GM23338 (cell line): ENCODE data around the gene TESMIN. TPM values are rescaled to one million over a fixed set of nuclear protein-coding genes. Genes with fewer than 3 reads are reported as not detected.

Source experiments
- ATAC-seq: fragments of 200-7000 bp; cut with Tn5 transposase; 3 replicates; pipeline ENCODE4 v1.9.1; 2020
- DNase-seq: peaks from one replicate; pipeline ENCODE4 v3.0.0-alpha.2; 2015; ENCODE audit warnings: low spot score
- H2AFZ ChIP-seq: fragments of 200-600 bp; sonication (generic); 2 replicates; pipeline ENCODE4 v1.8.0; 2016; ENCODE audit warnings: antibody characterized with exemption, mild to moderate bottlenecking, moderate library complexity
- H3F3A ChIP-seq: fragments of 200-600 bp; sonication (generic); replicated peaks from 2 replicates; pipeline ENCODE4 v1.8.0; 2017; ENCODE audit warnings: antibody characterized with exemption, mixed run types, low read depth
- H3K27ac ChIP-seq: fragments of 200-600 bp; sonication (generic); 2 replicates; pipeline ENCODE4 v1.6.1; 2016; ENCODE audit warnings: low read depth
- H3K27me3 ChIP-seq: fragments of 200-600 bp; sonication (generic); 2 replicates; pipeline ENCODE4 v1.8.0; 2016; ENCODE audit warnings: mild to moderate bottlenecking, mixed run types, moderate library complexity; ENCODE audit not compliant: insufficient read depth
- H3K36me3 ChIP-seq: fragments of 200-600 bp; sonication (generic); 2 replicates; pipeline ENCODE4 v1.8.0; 2016; ENCODE audit warnings: mild to moderate bottlenecking; ENCODE audit not compliant: insufficient read depth
- H3K4me1 ChIP-seq: fragments of 200-600 bp; sonication (generic); 2 replicates; pipeline ENCODE4 v1.8.0; 2016; ENCODE audit warnings: mild to moderate bottlenecking, moderate library complexity; ENCODE audit not compliant: insufficient read depth
- H3K4me2 ChIP-seq: fragments of 200-600 bp; sonication (generic); 2 replicates; pipeline ENCODE4 v1.7.1; 2017; ENCODE audit warnings: mixed run types
- H3K4me3 ChIP-seq: fragments of 200-600 bp; sonication (generic); 2 replicates; pipeline ENCODE4 v1.6.1; 2016; ENCODE audit warnings: mixed run types
- H3K79me2 ChIP-seq: fragments of 200-600 bp; sonication (generic); replicated peaks from 2 replicates; pipeline ENCODE4 v1.8.0; 2017; ENCODE audit warnings: mild to moderate bottlenecking; ENCODE audit not compliant: insufficient read depth
- H3K9me2 ChIP-seq: fragments of 200-600 bp; sonication (generic); 2 replicates; pipeline ENCODE4 v1.8.0; 2017; ENCODE audit not compliant: insufficient read depth
- H4K20me1 ChIP-seq: fragments of 200-600 bp; sonication (generic); replicated peaks from 2 replicates; pipeline ENCODE4 v1.8.0; 2017; ENCODE audit warnings: mild to moderate bottlenecking; ENCODE audit not compliant: insufficient read depth
- H3K27ac Mint-ChIP-seq: 2 replicates; pipeline ENCODE4 v1.8.0; 2020; ENCODE audit warnings: inconsistent platforms, mild to moderate bottlenecking, moderate library complexity, mixed read lengths
- H3K27me3 Mint-ChIP-seq: 3 replicates; pipeline ENCODE4 v1.8.0; 2022; ENCODE audit warnings: low read depth, mild to moderate bottlenecking, moderate library complexity, mixed read lengths, inconsistent platforms; ENCODE audit not compliant: insufficient read depth, poor library complexity
- H3K36me3 Mint-ChIP-seq: 3 replicates; pipeline ENCODE4 v1.8.0; 2021; ENCODE audit warnings: low read depth, mild to moderate bottlenecking, inconsistent platforms, moderate library complexity, mixed read lengths
- H3K4me1 Mint-ChIP-seq: 3 replicates; pipeline ENCODE4 v1.8.0; 2020; ENCODE audit warnings: mild to moderate bottlenecking, inconsistent platforms, mixed read lengths
- H3K4me3 Mint-ChIP-seq: 3 replicates; pipeline ENCODE4 v1.8.0; 2021; ENCODE audit warnings: moderate library complexity, mild to moderate bottlenecking, inconsistent platforms, mixed read lengths
- H3K9me3 Mint-ChIP-seq: 3 replicates; pipeline ENCODE4 v1.8.0; 2020; ENCODE audit warnings: moderate library complexity, mild to moderate bottlenecking, inconsistent platforms, mixed read lengths
- CREB1 ChIP-seq: fragments of 250-450 bp; sonication (Bioruptor Pico); IDR thresholded peaks from 2 replicates; pipeline ENCODE4 v1.5.0; 2020; ENCODE audit warnings: low read depth, mild to moderate bottlenecking, moderate library complexity
- EZH2phosphoT487 ChIP-seq: fragments of 200-600 bp; sonication (generic); IDR thresholded peaks from one replicate; pipeline ENCODE4 v1.8.1; 2018; ENCODE audit warnings: antibody characterized with exemption; ENCODE audit not compliant: unreplicated experiment
- JUNB ChIP-seq: IDR thresholded peaks from one replicate; pipeline ENCODE4 v1.6.1; 2016; ENCODE audit warnings: antibody characterized with exemption; ENCODE audit not compliant: unreplicated experiment
- POLR2AphosphoS5 ChIP-seq: IDR thresholded peaks from 2 replicates; pipeline ENCODE4 v1.6.1; 2016; ENCODE audit warnings: antibody characterized with exemption, low read depth
- STAT1 ChIP-seq: IDR thresholded peaks from one replicate; pipeline ENCODE4 v1.6.1; 2016; ENCODE audit warnings: antibody characterized with exemption; ENCODE audit not compliant: unreplicated experiment
- ZNF114 ChIP-seq: fragments of 250-450 bp; sonication (Bioruptor Pico); IDR thresholded peaks from 2 replicates; pipeline ENCODE4 v1.5.0; 2020; ENCODE audit warnings: mild to moderate bottlenecking, moderate library complexity
- ZNF331 ChIP-seq: fragments of 250-450 bp; sonication (Bioruptor Pico); IDR thresholded peaks from 2 replicates; pipeline ENCODE4 v1.5.0; 2020; ENCODE audit warnings: low read depth, mild to moderate bottlenecking, moderate library complexity
- polyA plus RNA-seq: library from polyadenylated mRNA; unstranded; fragments of >200 nt; fragmentation: Nextera tagmentation; extraction: Ambion mirVana; gene quantifications from 2 replicates; pipeline ENCODE4 v1.2.1, GENCODE V29; 2016
- total RNA-seq: library from RNA; depleted of rRNA; stranded (reverse); fragments of >200 nt; shearing (Covaris generic); gene quantifications from 2 replicates; pipeline ENCODE4 v1.2.3, GENCODE V29; 2014
- TF ChIP-seq, protein P1 (sequence below): IDR thresholded peaks from one replicate; pipeline ENCODE4 v1.6.1; 2018; ENCODE audit warnings: antibody characterized with exemption; ENCODE audit not compliant: unreplicated experiment
- TF ChIP-seq, protein P2 (sequence below): IDR thresholded peaks from 2 replicates; pipeline ENCODE4 v1.6.1; 2016; ENCODE audit warnings: antibody characterized with exemption
- TF ChIP-seq, protein P3 (sequence below), 2 experiments: fragments of 200-600 bp in 1 of 2; sonication (generic) in 1 of 2; conservative IDR thresholded peaks; 2 replicates each; pipeline versions ENCODE4 v1.5.1 to v1.6.1; 2016 to 2017; ENCODE audit warnings: antibody characterized with exemption in 2 of 2, low read depth in 2 of 2, mild to moderate bottlenecking in 2 of 2, moderate library complexity in 1 of 2

The TESMIN gene
- total and polyA plus RNA-seq, 2 experiments from 2014 or later = 54.5 to 64.6 TPM

DNA sequence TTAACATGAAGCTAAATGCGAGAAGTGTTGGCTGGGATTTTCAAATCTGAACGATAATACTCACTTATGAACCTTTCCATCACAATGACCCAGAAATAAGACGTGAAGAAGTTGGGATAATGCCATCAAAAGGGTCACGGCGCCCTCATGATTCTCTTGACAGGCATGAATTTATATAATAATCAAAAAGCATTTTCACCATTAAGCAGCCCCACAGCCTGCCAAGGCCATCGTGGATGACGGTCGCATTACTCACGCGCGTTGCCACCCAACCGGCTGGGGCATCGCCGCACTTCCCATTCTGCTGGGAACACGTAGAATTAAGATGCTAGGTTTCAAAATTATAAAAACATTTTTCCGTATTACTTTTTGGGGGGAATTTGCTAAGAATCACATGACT, 85.9 kb downstream of the TESMIN start:
- H3K79me2 ChIP-seq = no peaks in the 10 kb centered on the region
- DNase-seq (no peak), ATAC-seq (no peak)
- no peaks in the 10 kb centered on the region for H3K27me3 ChIP-seq
- Mint-ChIP-seq H3K4me3 (no peak overlapping the region), H3K9me3 (peaks cover 9% of the 10 kb centered on the region; the same call in 1 of the 3 replicates), H3K27me3 (peaks cover 8% of the 10 kb centered on the region), H3K27ac (no peak overlapping the region), H3K4me1 (peaks cover 8% of the 10 kb centered on the region), H3K36me3 (peaks cover 5% of the 10 kb centered on the region; the same call in 2 of the 3 replicates)
- no peaks in the 10 kb centered on the region for H3F3A ChIP-seq
- no peaks in the 10 kb centered on the region; the same call in 1 of the 2 replicates for H3K4me1 ChIP-seq
- TF ChIP-seq JUNB (no peak), STAT1 (no peak), EZH2phosphoT487 (no peak), CREB1 (CRISPR knock-in tag) (no peak), POLR2AphosphoS5 (no peak), ZNF114 (CRISPR knock-in tag) (no peak)
- TF ChIP-seq, protein P1, sequence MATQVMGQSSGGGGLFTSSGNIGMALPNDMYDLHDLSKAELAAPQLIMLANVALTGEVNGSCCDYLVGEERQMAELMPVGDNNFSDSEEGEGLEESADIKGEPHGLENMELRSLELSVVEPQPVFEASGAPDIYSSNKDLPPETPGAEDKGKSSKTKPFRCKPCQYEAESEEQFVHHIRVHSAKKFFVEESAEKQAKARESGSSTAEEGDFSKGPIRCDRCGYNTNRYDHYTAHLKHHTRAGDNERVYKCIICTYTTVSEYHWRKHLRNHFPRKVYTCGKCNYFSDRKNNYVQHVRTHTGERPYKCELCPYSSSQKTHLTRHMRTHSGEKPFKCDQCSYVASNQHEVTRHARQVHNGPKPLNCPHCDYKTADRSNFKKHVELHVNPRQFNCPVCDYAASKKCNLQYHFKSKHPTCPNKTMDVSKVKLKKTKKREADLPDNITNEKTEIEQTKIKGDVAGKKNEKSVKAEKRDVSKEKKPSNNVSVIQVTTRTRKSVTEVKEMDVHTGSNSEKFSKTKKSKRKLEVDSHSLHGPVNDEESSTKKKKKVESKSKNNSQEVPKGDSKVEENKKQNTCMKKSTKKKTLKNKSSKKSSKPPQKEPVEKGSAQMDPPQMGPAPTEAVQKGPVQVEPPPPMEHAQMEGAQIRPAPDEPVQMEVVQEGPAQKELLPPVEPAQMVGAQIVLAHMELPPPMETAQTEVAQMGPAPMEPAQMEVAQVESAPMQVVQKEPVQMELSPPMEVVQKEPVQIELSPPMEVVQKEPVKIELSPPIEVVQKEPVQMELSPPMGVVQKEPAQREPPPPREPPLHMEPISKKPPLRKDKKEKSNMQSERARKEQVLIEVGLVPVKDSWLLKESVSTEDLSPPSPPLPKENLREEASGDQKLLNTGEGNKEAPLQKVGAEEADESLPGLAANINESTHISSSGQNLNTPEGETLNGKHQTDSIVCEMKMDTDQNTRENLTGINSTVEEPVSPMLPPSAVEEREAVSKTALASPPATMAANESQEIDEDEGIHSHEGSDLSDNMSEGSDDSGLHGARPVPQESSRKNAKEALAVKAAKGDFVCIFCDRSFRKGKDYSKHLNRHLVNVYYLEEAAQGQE = no peak
- TF ChIP-seq, protein P2, sequence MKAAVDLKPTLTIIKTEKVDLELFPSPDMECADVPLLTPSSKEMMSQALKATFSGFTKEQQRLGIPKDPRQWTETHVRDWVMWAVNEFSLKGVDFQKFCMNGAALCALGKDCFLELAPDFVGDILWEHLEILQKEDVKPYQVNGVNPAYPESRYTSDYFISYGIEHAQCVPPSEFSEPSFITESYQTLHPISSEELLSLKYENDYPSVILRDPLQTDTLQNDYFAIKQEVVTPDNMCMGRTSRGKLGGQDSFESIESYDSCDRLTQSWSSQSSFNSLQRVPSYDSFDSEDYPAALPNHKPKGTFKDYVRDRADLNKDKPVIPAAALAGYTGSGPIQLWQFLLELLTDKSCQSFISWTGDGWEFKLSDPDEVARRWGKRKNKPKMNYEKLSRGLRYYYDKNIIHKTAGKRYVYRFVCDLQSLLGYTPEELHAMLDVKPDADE = no peak
- TF ChIP-seq, protein P3, sequence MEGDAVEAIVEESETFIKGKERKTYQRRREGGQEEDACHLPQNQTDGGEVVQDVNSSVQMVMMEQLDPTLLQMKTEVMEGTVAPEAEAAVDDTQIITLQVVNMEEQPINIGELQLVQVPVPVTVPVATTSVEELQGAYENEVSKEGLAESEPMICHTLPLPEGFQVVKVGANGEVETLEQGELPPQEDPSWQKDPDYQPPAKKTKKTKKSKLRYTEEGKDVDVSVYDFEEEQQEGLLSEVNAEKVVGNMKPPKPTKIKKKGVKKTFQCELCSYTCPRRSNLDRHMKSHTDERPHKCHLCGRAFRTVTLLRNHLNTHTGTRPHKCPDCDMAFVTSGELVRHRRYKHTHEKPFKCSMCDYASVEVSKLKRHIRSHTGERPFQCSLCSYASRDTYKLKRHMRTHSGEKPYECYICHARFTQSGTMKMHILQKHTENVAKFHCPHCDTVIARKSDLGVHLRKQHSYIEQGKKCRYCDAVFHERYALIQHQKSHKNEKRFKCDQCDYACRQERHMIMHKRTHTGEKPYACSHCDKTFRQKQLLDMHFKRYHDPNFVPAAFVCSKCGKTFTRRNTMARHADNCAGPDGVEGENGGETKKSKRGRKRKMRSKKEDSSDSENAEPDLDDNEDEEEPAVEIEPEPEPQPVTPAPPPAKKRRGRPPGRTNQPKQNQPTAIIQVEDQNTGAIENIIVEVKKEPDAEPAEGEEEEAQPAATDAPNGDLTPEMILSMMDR (conservative IDR thresholded peaks at IDR 0.05; ENCODE audit: low read depth in 2 of 2) = no peak
- no peak overlapping the region for H3K27ac ChIP-seq
- no peaks in the 10 kb centered on the region for H4K20me1 ChIP-seq
- H2AFZ ChIP-seq = no peak overlapping the region
- H3K9me2 ChIP-seq = no peaks in the 10 kb centered on the region
- no peak overlapping the region for H3K4me2 ChIP-seq
- H3K4me3 ChIP-seq = no peak overlapping the region
- no peaks in the 10 kb centered on the region for H3K36me3 ChIP-seq

DNA sequence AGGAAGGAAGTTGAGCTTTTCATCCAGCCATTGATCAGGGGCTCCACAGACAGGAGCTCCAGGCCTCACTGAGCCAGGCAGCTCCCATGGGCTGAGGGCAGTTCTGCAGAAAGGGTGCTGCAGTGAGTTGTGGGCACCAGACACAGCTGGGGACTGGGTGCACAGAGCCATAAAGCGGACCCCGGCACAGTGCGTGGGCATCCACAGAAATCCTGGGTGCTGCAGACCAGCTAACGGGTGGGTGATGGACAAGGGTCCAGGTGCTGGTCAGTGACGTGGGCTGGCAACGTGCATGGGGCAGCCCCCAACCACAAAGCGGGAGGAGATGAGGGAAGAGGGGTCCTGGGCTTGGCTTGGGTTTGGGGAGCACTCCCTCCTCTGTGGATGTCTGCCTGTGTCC, 86.4 kb downstream of the TESMIN start:
- Mint-ChIP-seq H3K27ac (no peak overlapping the region), H3K4me1 (peaks cover 8% of the 10 kb centered on the region), H3K4me3 (no peak overlapping the region), H3K9me3 (peaks cover 9% of the 10 kb centered on the region; the same call in 1 of the 3 replicates), H3K36me3 (peaks cover 5% of the 10 kb centered on the region; the same call in 2 of the 3 replicates), H3K27me3 (peaks cover 8% of the 10 kb centered on the region)
- Histone ChIP-seq H4K20me1 (no peaks in the 10 kb centered on the region), H3K4me3 (no peak overlapping the region), H3K36me3 (no peaks in the 10 kb centered on the region), H2AFZ (no peak overlapping the region), H3K27ac (no peak overlapping the region), H3F3A (no peaks in the 10 kb centered on the region), H3K27me3 (no peaks in the 10 kb centered on the region), H3K79me2 (no peaks in the 10 kb centered on the region), H3K4me1 (no peaks in the 10 kb centered on the region; the same call in 1 of the 2 replicates), H3K9me2 (no peaks in the 10 kb centered on the region), H3K4me2 (no peak overlapping the region)
- no peak for DNase-seq
- no peak for ATAC-seq
- TF ChIP-seq ZNF114 (CRISPR knock-in tag) (no peak), POLR2AphosphoS5 (no peak), CREB1 (CRISPR knock-in tag) (no peak), STAT1 (no peak), ZNF331 (CRISPR knock-in tag) (no peak)
